Measurements from ENCODE around the gene TPM1. TPM values are rescaled to one million over a fixed set of nuclear protein-coding genes. Genes with fewer than 3 reads are reported as not detected.
A peak's percentile ranks its signal among the peaks of the same experiment; 100 is the strongest.

Gene TPM1
- total RNA-seq, 4 donors from 2014 or later = 167 to 702 (median 252) TPM

GRCh38 chr15:63073497-63074172, 31.1 kb downstream of the TPM1 start:
- ATAC-seq (ENCODE audit: low FRiP score) (no peak), DNase-seq (ENCODE audit: low spot score) (no peak)
- TF ChIP-seq CTCF (IDR thresholded peaks at IDR 0.05) = no peak

- TF ChIP-seq CTCF (IDR thresholded peaks at IDR 0.05) = no peak
- DNase-seq (ENCODE audit: low spot score) (no peak), ATAC-seq (ENCODE audit: low FRiP score) (peak; percentile 22)
Observed at GRCh38 chr15:63075015-63075983, 32.8 kb downstream of the TPM1 start.

- ATAC-seq (ENCODE audit: low FRiP score) = no peak
- no peak for DNase-seq (ENCODE audit: low spot score)
- no peak for TF ChIP-seq CTCF (IDR thresholded peaks at IDR 0.05)
Observed at GRCh38 chr15:63075984-63076713, 33.6 kb downstream of the TPM1 start.

- no peak for ATAC-seq (ENCODE audit: low FRiP score)
- no peak for TF ChIP-seq CTCF (IDR thresholded peaks at IDR 0.05)
Observed at GRCh38 chr15:63076714-63077046, 34.1 kb downstream of the TPM1 start.

GRCh38 chr15:63077952-63078351, 35.4 kb downstream of the TPM1 start:
- no peak for TF ChIP-seq CTCF (IDR thresholded peaks at IDR 0.05)
- DNase-seq (ENCODE audit: low spot score) (no peak), ATAC-seq (ENCODE audit: low FRiP score) (no peak)

More at GRCh38 chr15:63076714-63077046, 34.1 kb downstream of the TPM1 start:
- no peak for DNase-seq (ENCODE audit: low spot score)

- TF ChIP-seq CTCF (IDR thresholded peaks at IDR 0.05) = no peak
- ATAC-seq (ENCODE audit: low FRiP score) (peak; percentile 36), DNase-seq (ENCODE audit: low spot score) (no peak)
Observed at GRCh38 chr15:63079947-63080626, 37.5 kb downstream of the TPM1 start.
